Measurements from ENCODE around the gene RPL13A. TPM values are rescaled to one million over a fixed set of nuclear protein-coding genes. Genes with fewer than 3 reads are reported as not detected.
A peak's percentile ranks its signal among the peaks of the same experiment; 100 is the strongest.

RPL13A gene
- total and polyA plus RNA-seq, 9 of the 15 experiments (the other 6 are each of a cell fraction or from before 2014, with no cell fraction given): 1,744 to 5,482 (median 2,949) TPM

GRCh38 chr19:49533551-49534488, 46.4 kb downstream of the RPL13A start (continued):
- TF ChIP-seq CXXC5 (CRISPR knock-in tag; IDR thresholded peaks at IDR 0.05) (peak; percentile 86), NFIC (IDR thresholded peaks at IDR 0.05) (0 out of 2 replicates have a peak, but pooled peaks have one; percentile 8), ZNF282 (CRISPR knock-in tag; IDR thresholded peaks at IDR 0.05) (peak; percentile 40; the same call in 1 of the 2 replicates), TCFL5 (CRISPR knock-in tag; conservative IDR thresholded peaks at IDR 0.05) (no peak), CCNT2 (IDR thresholded peaks at IDR 0.05; ENCODE audit: borderline replicate concordance, extremely low read depth, insufficient read length, low read depth, low read length) (peak; percentile 37), ELF1 (tag; IDR thresholded peaks at IDR 0.05) (no peak), ILF3 (IDR thresholded peaks at IDR 0.05; ENCODE audit: borderline replicate concordance) (no peak), PML (IDR thresholded peaks at IDR 0.05; ENCODE audit: low read length) (no peak), USF2 (CRISPR knock-in tag; IDR thresholded peaks at IDR 0.05) (peak; percentile 83), CBX8 (IDR thresholded peaks at IDR 0.05; ENCODE audit: borderline replicate concordance, extremely low read depth, low read depth, low read length, poor library complexity, severe bottlenecking) (no peak), ZNF586 (CRISPR knock-in tag; conservative IDR thresholded peaks at IDR 0.05) (no peak), CREB3L1 (IDR thresholded peaks at IDR 0.05; ENCODE audit: borderline replicate concordance, low read depth) (peak; percentile 38; the same call in 1 of the 2 replicates), TEAD1 (CRISPR knock-in tag; IDR thresholded peaks at IDR 0.05) (0 out of 4 replicates have a peak, but pooled peaks of 1 of the 2 experiments have one; percentile 44), MYC (IDR thresholded peaks at IDR 0.05; ENCODE audit: low read depth, low read length) (peak; percentile 51), MYC (CRISPR knock-in tag; IDR thresholded peaks at IDR 0.05; ENCODE audit: borderline replicate concordance, low read depth) (no peak), RAD51 (IDR thresholded peaks at IDR 0.05; ENCODE audit: borderline replicate concordance, low read depth) (0 out of 2 replicates have a peak, but pooled peaks have one; percentile 12), RBFOX2 (IDR thresholded peaks at IDR 0.05; ENCODE audit: low read depth, low read length) (peak; percentile 55), ZKSCAN8 (CRISPR knock-in tag; IDR thresholded peaks at IDR 0.05) (no peak), HDAC3 (IDR thresholded peaks at IDR 0.05; ENCODE audit: borderline replicate concordance, partially characterized antibody) (no peak), ZNF778 (CRISPR knock-in tag; IDR thresholded peaks at IDR 0.05) (no peak), FOXM1 (IDR thresholded peaks at IDR 0.05; ENCODE audit: low read depth) (no peak), FOXM1 (CRISPR knock-in tag; IDR thresholded peaks at IDR 0.05; ENCODE audit: low read depth) (peak; percentile 82; the same call in 1 of the 2 replicates), CEBPG (CRISPR knock-in tag; IDR thresholded peaks at IDR 0.05) (no peak), CEBPG (tag; conservative IDR thresholded peaks at IDR 0.05 in 1 of 2, IDR thresholded peaks at IDR 0.05 in 1 of 2) (no peak)
